Mesothelial cell of epicardium (in vitro differentiated cells): ENCODE data around the gene PDGFD. TPM values are rescaled to one million over a fixed set of nuclear protein-coding genes. Genes with fewer than 3 reads are reported as not detected.

ENCODE experiments used
- DNase-seq, 2 experiments: peaks; one replicate each; pipeline ENCODE4 v3.0.0; 2021; ENCODE audit warnings: low spot score in 2 of 2; ENCODE audit not compliant: unreplicated experiment in 2 of 2
- H3K27ac Mint-ChIP-seq: 2 replicates; pipeline ENCODE4 v1.8.0; 2021; ENCODE audit warnings: mixed read lengths
- H3K27me3 Mint-ChIP-seq: 2 replicates; pipeline ENCODE4 v1.8.0; 2021; ENCODE audit warnings: low read depth, mixed read lengths
- H3K36me3 Mint-ChIP-seq: 2 replicates; pipeline ENCODE4 v1.8.0; 2021; ENCODE audit warnings: mixed read lengths
- H3K4me1 Mint-ChIP-seq: 2 replicates; pipeline ENCODE4 v1.8.0; 2021; ENCODE audit warnings: mixed read lengths
- H3K4me3 Mint-ChIP-seq: 2 replicates; pipeline ENCODE4 v1.8.0; 2021; ENCODE audit warnings: mild to moderate bottlenecking, moderate library complexity, mixed read lengths
- H3K9me3 Mint-ChIP-seq: 2 replicates; pipeline ENCODE4 v1.8.0; 2021; ENCODE audit warnings: mixed read lengths
- CTCF ChIP-seq: fragments of 200-600 bp; sonication (generic); IDR thresholded peaks from one replicate; pipeline ENCODE4 v1.5.0; 2021; ENCODE audit warnings: antibody characterized with exemption; ENCODE audit not compliant: unreplicated experiment
- total RNA-seq: library from RNA; stranded (reverse); gene quantifications from 3 replicates; pipeline ENCODE4 v1.2.1, GENCODE V29; 2021

Gene PDGFD
- total RNA-seq, 1 donor from 2014 or later, result 29.1 TPM

- Mint-ChIP-seq H3K36me3 (no peaks in the 10 kb centered on the region), H3K4me1 (peaks cover 15% of the 10 kb centered on the region), H3K27ac (no peak overlapping the region), H3K9me3 (no peaks in the 10 kb centered on the region), H3K4me3 (no peak overlapping the region), H3K27me3 (no peaks in the 10 kb centered on the region)
- DNase-seq, result no peak
- no peak for TF ChIP-seq CTCF
Observed at GRCh38 chr11:104096900-104097299, 67.0 kb downstream of the PDGFD start.

- DNase-seq, result no peak
- no peak overlapping the region for H3K4me3 Mint-ChIP-seq
- H3K4me1 Mint-ChIP-seq, result peaks cover 17% of the 10 kb centered on the region
- H3K36me3 Mint-ChIP-seq, result no peaks in the 10 kb centered on the region
- no peaks in the 10 kb centered on the region for H3K27me3 Mint-ChIP-seq
- no peaks in the 10 kb centered on the region for H3K9me3 Mint-ChIP-seq
- H3K27ac Mint-ChIP-seq, result no peak overlapping the region
- no peak for TF ChIP-seq CTCF
Observed at GRCh38 chr11:104095791-104096190, 68.2 kb downstream of the PDGFD start.

GRCh38 chr11:104094576-104094975 lies 69.4 kb downstream of the PDGFD start:
- Mint-ChIP-seq H3K9me3 (no peaks in the 10 kb centered on the region), H3K27ac (no peak overlapping the region), H3K4me1 (peaks cover 18% of the 10 kb centered on the region), H3K4me3 (no peak overlapping the region), H3K36me3 (no peaks in the 10 kb centered on the region), H3K27me3 (no peaks in the 10 kb centered on the region)
- no peak for DNase-seq
- TF ChIP-seq CTCF, result no peak

- Mint-ChIP-seq H3K27ac (no peak overlapping the region), H3K27me3 (no peaks in the 10 kb centered on the region), H3K4me1 (peaks cover 18% of the 10 kb centered on the region), H3K36me3 (no peaks in the 10 kb centered on the region), H3K4me3 (no peak overlapping the region), H3K9me3 (no peaks in the 10 kb centered on the region)
- no peak for DNase-seq
- TF ChIP-seq CTCF, result no peak
Observed at GRCh38 chr11:104093426-104094280, 70.3 kb downstream of the PDGFD start.

GRCh38 chr11:104092744-104093143 lies 71.2 kb downstream of the PDGFD start:
- no peaks in the 10 kb centered on the region for H3K27me3 Mint-ChIP-seq
- H3K9me3 Mint-ChIP-seq, result no peaks in the 10 kb centered on the region
- H3K4me3 Mint-ChIP-seq, result no peak overlapping the region

More at GRCh38 chr11:104092744-104093143, 71.2 kb downstream of the PDGFD start:
- no peak for DNase-seq
- no peak for TF ChIP-seq CTCF
- Mint-ChIP-seq H3K4me1 (peaks cover 18% of the 10 kb centered on the region), H3K36me3 (no peaks in the 10 kb centered on the region), H3K27ac (no peak overlapping the region)
